ENCODE results near the gene NFYC.

The NFYC gene

DNA sequence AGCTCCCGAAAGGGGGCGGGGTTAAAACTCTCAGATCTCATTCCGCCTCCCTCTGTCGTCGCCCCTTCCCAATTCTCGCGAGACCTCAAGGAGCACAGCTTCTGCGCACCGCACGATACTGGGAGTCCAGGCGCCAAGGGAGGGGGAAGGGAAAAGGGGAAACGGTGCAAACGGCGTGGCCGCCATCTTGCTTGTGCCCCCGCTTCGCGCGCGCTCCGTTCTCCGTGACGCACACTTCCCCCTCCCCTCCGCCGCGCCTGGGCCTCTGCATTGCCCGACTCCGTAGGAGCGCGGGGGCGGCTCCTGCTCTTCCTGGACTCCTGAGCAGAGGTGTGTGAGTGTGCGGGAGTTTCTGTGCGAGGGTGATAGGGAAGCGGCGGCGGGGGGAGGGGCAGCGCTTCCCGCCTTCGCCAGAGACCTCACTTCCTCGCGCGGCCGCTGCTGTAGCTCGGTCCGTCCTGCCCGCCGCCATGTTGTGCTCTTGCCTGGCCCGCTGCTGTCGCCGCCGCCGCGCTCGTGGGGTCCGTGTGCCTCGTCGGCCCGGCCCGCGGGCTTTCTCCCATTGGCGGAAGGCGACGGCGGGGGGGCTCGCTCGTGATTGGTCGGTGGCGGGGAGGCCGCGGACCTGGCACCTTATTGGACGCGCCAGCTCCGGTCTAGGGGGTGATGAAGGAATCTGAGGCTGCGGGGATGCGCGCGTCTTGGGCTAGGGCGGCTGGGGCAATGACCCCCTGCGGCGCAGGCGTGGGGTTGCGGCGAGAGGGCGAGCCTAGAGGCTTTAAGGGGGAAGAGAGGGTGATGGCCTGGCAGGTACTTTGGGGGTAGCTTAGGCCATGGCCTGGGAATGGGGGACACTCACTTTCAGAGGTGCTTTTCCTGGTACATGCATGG, at the start of gene NFYC:
Gene NFYC, plus strand, starts transcription at position 167 of the 891 bp plus-strand sequence. CDS start 47,140 bp downstream, outside the sequence.
- DNase-seq: peak; percentile 92

DNA sequence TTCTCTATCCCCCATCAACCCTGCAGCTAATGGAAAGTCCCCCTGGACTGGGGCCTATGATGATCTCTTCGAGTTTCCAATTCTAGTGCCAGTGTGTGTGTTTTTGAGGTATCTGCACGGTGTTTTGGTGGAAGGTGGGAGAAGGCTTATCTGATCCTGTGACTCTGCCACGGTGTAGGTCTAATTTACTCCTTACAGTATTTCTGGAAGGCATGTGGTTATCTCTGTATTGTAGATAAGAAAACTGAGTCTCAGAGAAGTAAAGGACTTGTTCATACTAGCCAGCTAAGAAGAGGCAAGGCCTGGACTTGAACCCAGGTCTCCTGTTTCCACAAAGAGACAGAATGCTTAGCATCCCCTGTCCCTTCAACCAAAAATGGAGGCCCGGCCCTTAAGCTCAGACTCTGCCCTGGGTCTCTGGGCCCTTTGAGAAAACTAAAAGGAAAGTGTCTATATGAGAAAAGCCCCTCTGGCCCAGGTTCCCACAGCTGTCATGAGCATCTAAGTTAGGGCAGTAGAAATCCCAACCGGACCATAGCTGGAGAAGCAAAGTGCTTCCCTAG, 46.3 kb upstream of the NFYC start:
- no peak for DNase-seq

DNA sequence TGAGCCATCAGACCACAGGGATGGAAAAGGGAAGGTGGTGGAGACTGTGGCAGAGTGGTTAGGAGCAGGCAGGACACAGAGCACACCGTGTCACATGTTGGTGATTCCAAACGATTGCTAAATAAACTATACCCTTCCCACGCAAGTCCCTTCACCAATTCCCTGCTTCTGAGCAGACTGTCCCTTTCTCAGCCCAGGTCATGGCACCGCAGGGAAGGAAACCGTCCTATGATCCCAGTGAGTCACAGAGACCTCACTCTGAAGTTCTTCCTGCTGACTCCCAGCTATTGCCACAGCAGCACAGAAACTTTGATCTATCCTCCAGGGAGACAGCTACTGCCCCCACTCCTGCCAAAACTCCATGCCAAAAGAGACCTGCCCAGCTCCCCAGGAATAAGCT, 45.2 kb upstream of the NFYC start:
- no peak for DNase-seq

DNA sequence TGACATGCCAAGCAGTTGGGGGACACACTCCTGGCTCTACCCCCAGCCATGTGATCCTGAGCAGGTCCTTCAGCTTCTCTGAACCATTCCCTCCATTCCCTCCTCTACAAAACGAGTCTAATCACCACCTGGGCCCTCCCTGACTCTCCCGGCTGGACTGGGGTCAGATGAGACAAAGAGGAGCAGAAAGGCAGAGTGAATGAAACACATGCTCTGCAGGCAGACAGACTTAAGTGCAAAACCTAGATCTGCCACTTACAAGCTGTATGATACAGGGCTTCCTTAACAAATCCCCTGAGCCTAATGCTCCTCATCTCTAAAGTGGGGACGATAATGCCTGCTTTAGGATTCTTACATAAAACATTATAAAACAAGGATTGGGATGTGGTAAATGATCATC, 43.3 kb upstream of the NFYC start:
- no peak for DNase-seq

DNA sequence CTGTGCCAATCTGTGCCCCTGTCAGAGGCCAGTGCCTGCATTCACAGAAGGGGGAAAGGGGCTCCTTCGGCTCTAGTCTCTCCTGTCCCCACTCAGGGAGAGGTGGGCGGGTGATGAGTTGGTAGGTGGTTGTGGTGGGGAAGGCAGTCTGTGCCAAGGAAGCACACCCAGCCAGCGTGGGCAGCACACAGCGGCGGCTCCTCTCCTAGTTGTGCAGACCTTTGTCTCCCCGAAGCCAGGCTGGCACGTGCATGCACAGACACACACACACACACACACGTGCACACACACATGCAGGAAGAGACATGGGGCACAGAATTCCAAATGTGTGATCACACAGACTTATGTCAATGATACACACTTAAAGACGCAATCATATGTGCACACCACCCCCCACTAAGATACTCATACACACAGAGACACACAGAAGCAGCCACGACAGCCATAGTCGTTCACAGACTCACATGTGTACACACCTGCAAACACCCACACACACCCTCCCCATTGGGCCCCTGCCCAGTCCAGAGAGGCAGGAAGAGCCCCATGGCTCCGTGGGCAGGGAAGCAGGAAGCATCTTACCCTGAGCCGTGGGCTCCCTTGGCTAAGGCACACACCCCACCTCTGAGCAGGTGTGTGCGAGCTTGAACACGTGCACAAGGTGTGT, 42.4 kb upstream of the NFYC start:
- DNase-seq: no peak

DNA sequence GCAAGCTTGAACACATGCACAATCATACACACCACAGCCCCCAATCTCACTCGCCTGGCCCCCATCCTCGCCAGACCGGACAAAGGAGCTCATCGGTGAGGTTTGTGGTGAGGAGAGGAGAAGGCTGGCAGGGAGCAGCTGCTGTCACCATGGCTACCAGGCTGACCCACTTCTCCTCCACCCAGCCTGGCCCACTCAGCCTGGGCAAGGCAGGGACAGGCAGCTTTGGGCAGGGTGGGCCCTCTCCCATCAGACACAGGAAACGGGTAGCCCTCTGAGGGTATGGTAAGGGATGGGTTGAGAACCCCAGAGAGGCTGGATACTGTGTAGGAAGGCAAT, 41.9 kb upstream of the NFYC start:
- no peak for DNase-seq

DNA sequence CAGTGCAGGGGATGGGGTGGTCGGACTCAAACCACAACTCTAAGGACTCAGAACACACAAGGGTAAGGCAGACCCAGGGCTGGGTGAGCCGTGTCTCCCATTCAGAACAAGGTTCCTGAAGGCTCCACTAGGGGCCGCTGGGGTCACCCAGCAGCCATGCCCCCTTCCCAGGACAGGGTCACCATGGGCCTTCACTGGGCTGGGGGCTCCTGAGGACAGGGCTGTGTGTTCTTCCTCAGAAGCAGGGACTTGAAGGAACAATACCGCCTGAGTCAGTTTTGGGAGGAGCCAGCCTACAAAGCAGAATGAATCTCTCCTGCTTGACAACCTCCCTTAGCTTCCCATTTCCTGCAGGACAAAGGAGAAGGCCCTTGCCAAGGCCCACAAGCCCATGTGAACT, 41.4 kb upstream of the NFYC start:
- DNase-seq: no peak

DNA sequence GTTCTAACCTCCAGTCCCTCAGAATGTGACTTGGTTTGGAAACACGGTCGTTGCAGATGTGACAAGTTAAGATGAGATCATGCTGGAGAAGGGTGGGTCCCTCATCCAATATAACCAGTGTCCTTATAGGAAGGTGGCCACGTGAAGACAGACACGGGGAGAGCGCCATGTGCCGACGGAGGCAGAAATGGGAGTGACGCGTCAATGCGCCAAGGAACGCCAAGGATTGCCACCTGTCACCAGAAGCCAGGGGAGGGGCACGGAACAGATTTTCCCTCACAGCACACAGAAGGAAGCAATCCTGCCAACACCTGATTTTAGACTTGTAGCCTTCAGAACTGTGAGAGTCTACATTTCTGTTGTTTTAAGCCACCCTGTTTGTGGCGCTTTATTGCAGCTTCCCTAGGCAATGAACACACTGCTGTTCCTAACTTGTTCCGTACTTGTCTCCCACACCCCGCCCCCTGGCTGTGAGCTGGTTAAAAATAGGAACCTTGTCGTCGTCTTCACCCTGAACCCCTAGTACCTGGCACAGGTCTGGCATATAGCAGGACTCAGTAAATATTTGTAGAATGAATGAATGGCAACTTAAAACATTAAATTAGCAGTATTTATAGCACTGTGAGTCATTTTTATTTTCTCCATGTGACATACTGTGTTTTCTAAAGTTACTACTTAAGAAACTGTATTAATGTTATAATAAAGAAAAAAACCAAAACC, 40.2 kb upstream of the NFYC start:
- no peak for DNase-seq

DNA sequence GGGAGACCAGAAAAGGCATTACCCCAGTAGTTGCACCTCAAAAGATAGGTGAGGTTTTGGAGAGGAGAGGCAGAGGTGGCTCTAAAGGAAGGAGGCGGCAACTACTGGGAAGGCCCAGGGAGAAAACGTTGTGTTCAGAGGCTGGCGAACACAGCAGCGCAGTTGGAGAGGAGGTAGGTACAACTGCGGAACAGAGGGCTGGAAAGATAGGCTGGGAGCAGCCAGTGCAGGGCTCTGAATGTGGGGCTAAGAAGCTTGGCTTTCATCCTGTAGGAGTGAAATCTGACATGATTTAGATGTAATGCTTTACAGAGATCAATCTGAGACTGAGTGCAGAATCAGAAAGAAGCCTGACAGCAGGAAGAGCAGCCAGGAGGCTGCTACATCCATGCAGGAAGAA, 39.0 kb upstream of the NFYC start:
- no peak for DNase-seq

DNA sequence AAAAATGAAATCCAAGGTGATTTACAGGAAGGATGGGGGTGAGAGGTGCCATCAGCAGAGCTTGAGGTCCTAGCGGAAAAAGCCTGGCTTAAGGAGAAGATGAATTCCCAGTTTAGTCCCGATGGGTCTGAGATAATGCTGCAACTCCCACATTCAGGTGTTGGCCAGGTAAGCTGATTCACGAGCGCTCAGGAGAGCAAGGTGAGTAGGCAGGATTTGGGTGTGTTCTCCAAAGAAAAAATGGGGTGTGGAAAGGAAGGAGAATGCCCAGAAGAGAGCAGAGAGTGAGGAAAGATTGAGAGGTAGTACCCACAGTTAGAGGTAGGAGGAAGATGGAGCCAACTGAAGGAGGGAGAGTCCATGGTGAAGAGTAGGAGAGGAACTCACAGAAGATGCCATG, 38.5 kb upstream of the NFYC start:
- no peak for DNase-seq

DNA sequence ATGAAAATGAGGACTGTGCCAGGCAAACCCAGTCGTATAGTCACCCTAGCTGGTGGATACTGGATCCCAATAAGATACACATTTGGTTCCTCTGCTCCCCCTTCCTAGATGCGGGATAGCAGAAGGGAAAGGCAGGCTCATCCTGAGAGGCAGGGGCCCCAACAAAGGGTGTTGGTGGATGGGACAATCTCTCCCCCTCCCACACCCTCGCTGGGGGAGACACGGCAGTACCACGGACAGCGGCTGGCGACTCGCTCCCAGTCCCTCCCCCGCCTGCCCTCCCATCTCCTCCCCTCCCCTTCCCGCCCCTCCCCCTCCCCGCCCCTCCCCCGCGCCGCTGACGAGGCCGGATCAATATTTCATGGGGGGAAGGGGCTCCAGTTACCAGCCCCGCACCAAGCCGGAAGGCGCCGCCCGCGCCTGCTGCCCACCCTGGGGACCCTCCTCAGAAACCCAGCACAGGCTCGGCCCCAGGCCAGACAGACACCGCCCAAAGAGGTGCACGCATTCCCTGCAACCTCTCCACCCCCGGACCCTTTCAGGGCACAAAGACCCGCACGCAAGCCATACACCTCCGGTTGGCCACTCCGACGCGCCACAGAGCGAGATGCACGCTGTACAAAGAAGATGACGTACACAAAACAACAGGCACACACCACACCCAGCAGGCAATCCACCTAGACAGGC, 37.5 kb upstream of the NFYC start:
- DNase-seq: no peak

DNA sequence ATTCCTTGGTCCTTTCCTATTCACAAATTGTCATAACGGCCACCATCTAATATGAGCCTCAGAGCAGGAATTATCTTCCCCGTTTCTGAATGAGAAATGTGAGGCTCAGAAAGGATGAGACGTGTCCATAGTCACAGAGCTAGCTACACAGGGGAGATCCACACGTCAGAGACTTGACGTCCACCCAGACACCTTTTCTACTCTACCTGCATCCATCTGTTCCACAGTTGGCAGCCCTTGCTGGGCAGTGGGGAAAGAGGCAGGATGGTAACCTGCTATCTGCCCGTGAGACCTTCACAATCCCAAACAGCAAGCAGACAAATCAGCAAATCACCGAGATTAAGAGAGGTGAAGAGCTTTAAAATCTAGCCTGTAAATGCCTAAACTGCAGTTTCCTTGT, 34.5 kb upstream of the NFYC start:
- DNase-seq: no peak

DNA sequence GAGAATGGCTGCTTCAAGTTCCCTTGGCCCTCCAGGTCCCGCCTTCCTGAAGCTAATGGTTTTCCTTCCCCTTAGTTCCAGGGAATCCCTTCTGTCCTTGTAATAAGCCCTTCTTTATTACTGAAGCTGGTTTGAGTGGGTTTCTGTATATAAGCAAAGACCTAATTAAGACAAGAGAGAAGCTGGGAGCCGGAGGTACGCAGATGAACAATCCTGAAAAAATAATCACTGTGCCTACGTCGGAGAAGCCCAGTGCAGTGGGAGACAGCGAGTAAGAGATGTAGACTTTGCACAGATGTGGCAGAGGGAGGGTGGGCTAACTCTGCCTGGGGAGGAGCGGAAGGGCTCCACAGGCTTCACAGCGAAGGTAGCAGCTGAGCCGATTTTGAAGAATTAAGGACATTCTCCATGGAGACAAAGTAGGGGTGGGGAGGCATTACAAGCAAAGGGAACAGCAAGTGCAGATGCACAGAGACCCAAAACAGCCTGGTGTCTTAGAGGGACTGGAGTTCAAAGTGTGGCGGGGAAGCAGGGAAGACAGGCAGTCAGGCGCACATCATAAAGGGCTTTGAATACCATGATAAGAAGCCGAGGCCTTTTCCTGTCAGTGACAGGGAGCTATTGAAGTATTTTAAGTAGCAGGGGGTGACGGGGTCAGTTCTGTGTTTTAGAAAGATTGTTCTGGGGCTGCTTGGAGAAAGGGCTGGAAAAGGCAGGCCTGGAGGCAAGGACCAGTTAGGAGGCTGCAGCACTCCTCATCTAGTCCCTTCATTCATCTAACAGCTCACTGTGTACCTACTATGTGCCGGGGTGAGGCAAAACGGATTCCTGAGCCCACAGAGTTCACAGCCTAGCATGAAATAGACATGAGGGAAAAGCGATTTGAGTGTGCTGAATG, 32.5 kb upstream of the NFYC start:
- DNase-seq: no peak

DNA sequence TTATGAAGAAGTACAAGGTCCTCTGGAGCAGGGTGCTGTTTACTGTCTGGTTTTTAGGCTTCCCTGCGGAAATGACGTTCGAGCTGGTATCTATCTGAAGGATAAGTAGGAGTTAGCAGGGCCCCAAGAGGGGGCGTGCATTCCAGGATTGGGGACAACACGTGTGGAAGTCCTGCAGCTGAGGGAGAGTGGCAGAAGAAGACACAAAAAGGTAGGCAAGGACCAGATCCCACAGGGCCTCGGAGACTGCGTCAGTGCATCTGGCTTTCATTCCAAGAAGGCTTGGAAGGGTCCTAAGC, 31.9 kb upstream of the NFYC start:
- no peak for DNase-seq

DNA sequence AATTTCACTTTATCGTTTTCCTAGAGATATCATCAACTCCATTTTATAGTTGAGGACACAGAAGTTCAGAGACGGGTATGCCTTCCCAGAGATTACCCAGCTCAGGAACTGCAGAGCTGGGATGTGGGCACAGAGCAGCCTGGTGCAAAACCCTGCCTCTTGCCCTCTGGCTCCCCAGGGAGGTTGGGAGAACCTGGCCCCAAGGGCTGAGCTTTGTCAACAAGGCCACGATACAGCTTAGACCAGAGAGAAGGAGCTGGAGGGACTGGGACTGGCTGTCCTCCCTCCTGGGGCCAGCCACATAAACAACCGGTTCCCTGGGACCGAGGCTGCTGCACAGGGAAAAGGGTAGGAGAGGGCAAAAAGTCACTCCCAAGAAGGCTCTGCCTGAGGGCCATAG, 29.8 kb upstream of the NFYC start:
- no peak for DNase-seq

DNA sequence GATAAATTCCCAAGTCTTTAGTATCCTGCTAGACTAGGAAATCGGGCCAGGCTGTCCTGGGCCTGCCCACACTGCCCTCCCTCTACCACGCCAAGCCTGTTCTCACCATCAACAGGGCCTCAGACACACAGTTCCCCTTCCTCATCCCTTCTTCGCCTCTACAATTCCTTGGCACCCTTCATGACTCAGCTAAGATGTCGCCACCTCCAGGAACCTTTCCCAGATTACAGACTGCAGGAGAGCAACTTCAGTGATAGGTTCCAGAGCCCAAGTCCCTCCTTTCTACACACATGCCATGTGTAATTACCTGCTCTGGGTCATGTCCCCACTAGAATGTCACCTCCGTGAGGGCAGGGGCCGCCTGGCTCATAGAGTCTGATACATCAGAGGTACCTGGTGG, 29.4 kb upstream of the NFYC start:
- no peak for DNase-seq

DNA sequence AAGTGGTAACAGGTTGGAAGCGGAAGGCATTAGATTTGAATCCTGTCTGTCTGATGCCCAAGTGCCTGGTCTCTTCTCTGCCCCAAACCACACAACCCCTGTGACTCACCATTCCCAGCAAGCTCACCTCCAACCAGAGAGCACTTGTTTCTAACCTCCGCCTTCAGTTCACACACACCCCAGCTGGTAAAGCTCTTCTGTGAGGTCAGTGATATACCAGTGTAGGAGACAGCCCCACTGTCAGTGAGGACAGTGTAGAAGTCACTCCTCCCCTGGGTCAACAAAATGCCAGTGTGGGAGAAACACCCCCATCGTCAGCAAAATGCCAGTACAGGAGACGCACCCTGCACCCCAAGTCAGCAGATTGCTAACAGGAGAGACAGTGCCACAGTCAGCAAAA, 28.6 kb upstream of the NFYC start:
- no peak for DNase-seq

DNA sequence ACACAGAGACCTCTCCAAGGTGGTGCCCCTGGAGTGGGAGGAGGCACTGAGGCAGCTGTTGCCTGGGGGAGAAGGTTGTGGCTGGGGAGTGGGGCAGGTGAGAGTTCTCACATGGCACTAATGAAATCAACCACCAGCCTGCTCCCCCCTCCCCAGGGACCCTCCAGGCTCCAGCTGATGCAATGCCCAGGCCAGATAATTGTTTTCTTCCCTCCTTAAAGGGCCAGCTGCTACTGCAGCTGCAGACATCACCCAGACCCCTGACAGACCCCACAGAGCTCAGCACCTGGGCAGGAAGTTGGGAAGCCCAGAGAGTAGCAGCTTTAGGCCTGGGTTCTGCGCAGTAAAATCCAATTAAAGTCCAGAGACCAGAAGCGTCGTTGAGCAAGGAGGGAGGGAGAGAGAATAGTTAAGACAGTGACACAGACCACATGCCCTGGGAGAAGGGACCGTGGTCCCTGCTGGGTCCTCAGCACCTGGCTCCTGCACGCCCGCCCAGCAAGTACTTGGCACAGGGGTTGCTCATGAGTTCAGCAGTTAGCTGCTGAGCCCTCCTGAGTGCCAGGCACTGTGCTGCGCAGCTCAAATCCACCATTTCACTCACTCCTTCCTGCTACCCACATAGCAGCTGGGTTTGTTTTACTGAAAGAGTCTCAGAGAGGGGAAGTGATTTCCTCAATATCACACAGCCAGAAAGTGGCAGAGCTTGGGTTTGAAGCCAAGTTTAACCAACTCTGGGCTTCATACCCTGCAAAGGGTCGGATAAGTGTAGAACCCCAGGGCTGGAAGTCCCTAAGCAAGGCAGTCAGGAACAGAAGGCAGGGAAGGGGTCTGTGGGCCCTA, 28.0 kb upstream of the NFYC start:
- DNase-seq: no peak

DNA sequence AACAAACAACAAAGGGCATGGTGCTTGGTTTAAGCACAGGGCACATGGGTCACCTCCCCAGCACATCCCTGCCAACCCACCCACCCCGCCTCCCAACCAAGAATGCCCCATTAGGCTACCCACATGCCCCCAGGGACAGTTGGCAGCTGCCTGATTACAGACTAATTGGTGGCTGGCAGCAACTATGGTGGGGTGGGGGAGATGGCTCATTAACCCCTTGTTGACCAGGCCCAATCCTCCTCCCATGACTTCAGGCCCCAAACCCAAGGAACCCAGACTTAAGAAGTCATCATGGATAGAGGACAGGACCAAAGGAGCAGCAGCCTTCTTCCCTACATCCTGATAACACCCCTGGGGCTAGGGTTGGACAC, 27.4 kb upstream of the NFYC start:
- DNase-seq: no peak

DNA sequence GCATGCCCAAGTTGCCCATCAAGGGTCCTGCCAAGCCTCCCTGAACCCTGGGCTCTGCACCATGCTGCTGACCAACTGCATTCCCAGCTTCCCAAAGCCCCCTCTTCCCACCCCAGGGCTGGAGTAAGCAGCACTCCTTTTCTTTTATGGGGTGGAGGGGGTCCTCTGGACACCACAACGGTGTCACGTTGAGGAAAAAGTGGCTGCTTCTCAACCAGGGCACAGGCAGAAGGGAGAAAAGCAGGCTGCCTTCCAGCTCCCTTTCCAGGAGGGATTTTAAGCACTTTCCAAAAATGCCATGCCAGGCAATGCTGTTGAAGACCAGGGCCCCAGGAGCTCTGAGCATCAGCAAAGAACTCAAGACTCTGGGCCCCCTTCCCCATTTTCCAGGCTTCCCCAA, 26.7 kb upstream of the NFYC start:
- DNase-seq: no peak

Measured in hippocampal formation (tissue), 2 donors.